HL-60 (cell line): ENCODE data around the gene TFAP2A.

Source experiments
- CTCF ChIP-seq: IDR thresholded peaks from one replicate; pipeline ENCODE4 v1.5.1; 2011; ENCODE audit warnings: low read length, control low read depth, inconsistent platforms; ENCODE audit not compliant: insufficient read depth
- GABPA ChIP-seq: IDR thresholded peaks from 2 replicates; pipeline ENCODE4 v1.6.1; 2012; ENCODE audit warnings: low read depth
- POLR2AphosphoS5 ChIP-seq: IDR thresholded peaks from 2 replicates; pipeline ENCODE4 v1.6.1; 2012; ENCODE audit warnings: low read depth
- REST ChIP-seq: IDR thresholded peaks from 2 replicates; pipeline ENCODE4 v1.6.1; 2012; ENCODE audit warnings: low read depth; ENCODE audit not compliant: insufficient replicate concordance
- SPI1 ChIP-seq: IDR thresholded peaks from 2 replicates; pipeline ENCODE4 v1.6.1; 2012; ENCODE audit warnings: low read depth, mild to moderate bottlenecking, borderline replicate concordance

- TF ChIP-seq CTCF (no peak), REST (no peak), SPI1 (no peak), POLR2AphosphoS5 (no peak), GABPA (no peak)
These were observed 67.1 kb downstream of the TFAP2A start for GRCh38 chr6:10347561-10348327.
